ENCODE results near the gene LARP4B. TPM values are rescaled to one million over a fixed set of nuclear protein-coding genes. Genes with fewer than 3 reads are reported as not detected.
A peak's percentile ranks its signal among the peaks of the same experiment; 100 is the strongest.

LARP4B gene
- total and polyA plus RNA-seq, 2 of the 13 experiments (the other 11 are each of a cell fraction or from before 2014, with no cell fraction given): 19.5 to 30.2 TPM

- TF ChIP-seq HBP1 (CRISPR knock-in tag; IDR thresholded peaks at IDR 0.05; ENCODE audit: low read depth): no peak
- TF ChIP-seq ZNF83 (CRISPR knock-in tag; IDR thresholded peaks at IDR 0.05; ENCODE audit: borderline replicate concordance): no peak
- no peak for TF ChIP-seq U2AF1 (optimal IDR thresholded peaks at IDR 0.05; ENCODE audit: low read depth, low read length)
- peak; percentile 66 for TF ChIP-seq ERF (CRISPR knock-in tag; IDR thresholded peaks at IDR 0.05)
- TF ChIP-seq, protein P1, sequence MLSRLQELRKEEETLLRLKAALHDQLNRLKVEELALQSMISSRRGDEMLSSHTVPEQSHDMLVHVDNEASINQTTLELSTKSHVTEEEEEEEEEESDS (CRISPR knock-in tag; IDR thresholded peaks at IDR 0.05; ENCODE audit: borderline replicate concordance): no peak
- TF ChIP-seq ZNF547 (CRISPR knock-in tag; IDR thresholded peaks at IDR 0.05): no peak
- no peak for TF ChIP-seq ZNF546 (CRISPR knock-in tag; conservative IDR thresholded peaks at IDR 0.05)
- TF ChIP-seq RXRB (CRISPR knock-in tag; IDR thresholded peaks at IDR 0.05; ENCODE audit: borderline replicate concordance): peak; percentile 83; the same call in 1 of the 2 replicates
- no peak for TF ChIP-seq ZNF570 (CRISPR knock-in tag; IDR thresholded peaks at IDR 0.05; ENCODE audit: borderline replicate concordance)
- no peak for TF ChIP-seq ZNF782 (CRISPR knock-in tag; IDR thresholded peaks at IDR 0.05; ENCODE audit: borderline replicate concordance)
- no peak for TF ChIP-seq ZNF598 (CRISPR knock-in tag; IDR thresholded peaks at IDR 0.05; ENCODE audit: borderline replicate concordance)
- TF ChIP-seq CHD2 (IDR thresholded peaks at IDR 0.05; ENCODE audit: low read depth, low read length): no peak
- TF ChIP-seq NR2F2 (IDR thresholded peaks at IDR 0.05; ENCODE audit: borderline replicate concordance, low read depth): 0 out of 2 replicates have a peak, but pooled peaks have one; percentile 39
- TF ChIP-seq, protein P2, sequence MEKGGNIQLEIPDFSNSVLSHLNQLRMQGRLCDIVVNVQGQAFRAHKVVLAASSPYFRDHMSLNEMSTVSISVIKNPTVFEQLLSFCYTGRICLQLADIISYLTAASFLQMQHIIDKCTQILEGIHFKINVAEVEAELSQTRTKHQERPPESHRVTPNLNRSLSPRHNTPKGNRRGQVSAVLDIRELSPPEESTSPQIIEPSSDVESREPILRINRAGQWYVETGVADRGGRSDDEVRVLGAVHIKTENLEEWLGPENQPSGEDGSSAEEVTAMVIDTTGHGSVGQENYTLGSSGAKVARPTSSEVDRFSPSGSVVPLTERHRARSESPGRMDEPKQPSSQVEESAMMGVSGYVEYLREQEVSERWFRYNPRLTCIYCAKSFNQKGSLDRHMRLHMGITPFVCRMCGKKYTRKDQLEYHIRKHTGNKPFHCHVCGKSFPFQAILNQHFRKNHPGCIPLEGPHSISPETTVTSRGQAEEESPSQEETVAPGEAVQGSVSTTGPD (CRISPR knock-in tag; IDR thresholded peaks at IDR 0.05): no peak
- no peak for TF ChIP-seq AKAP8 (CRISPR knock-in tag; IDR thresholded peaks at IDR 0.05)
- TF ChIP-seq ZKSCAN8 (CRISPR knock-in tag; IDR thresholded peaks at IDR 0.05; ENCODE audit: borderline replicate concordance): peak; percentile 65; the same call in 1 of the 2 replicates
- no peak for TF ChIP-seq ARHGAP35 (CRISPR knock-in tag; IDR thresholded peaks at IDR 0.05; ENCODE audit: borderline replicate concordance)
- TF ChIP-seq ZNF605 (CRISPR knock-in tag; IDR thresholded peaks at IDR 0.05): 0 out of 2 replicates have a peak, but pooled peaks have one; percentile 56
- no peak for TF ChIP-seq ZNF619 (CRISPR knock-in tag; IDR thresholded peaks at IDR 0.05)
- TF ChIP-seq KLF11 (CRISPR knock-in tag; IDR thresholded peaks at IDR 0.05): peak; percentile 33; the same call in 1 of the 2 replicates
- no peak for TF ChIP-seq ZNF335 (CRISPR knock-in tag; IDR thresholded peaks at IDR 0.05)
- TF ChIP-seq NCOR1 (IDR thresholded peaks at IDR 0.05; ENCODE audit: borderline replicate concordance, low read length): no peak
- TF ChIP-seq NFKBIZ (CRISPR knock-in tag; IDR thresholded peaks at IDR 0.05): no peak
- no peak for TF ChIP-seq AFF4 (CRISPR knock-in tag; IDR thresholded peaks at IDR 0.05)
- TF ChIP-seq NCOA5 (CRISPR knock-in tag; IDR thresholded peaks at IDR 0.05): no peak
These were observed 42.7 kb upstream of the LARP4B start (continued) for GRCh38 chr10:974038-974784.
